Loucy (cell line): ENCODE measurements around the gene SLC15A5.

Experiments used
- CTCF ChIP-seq: fragments of 200-600 bp; sonication (generic); conservative IDR thresholded peaks from 2 replicates; pipeline ENCODE4 v1.5.1; 2014; ENCODE audit warnings: mild to moderate bottlenecking, antibody characterized with exemption, low read length
- EZH2phosphoT487 ChIP-seq: fragments of 200-600 bp; IDR thresholded peaks from 2 replicates; pipeline ENCODE4 v1.6.1; 2018; ENCODE audit warnings: antibody characterized with exemption, mild to moderate bottlenecking, moderate library complexity, borderline replicate concordance

- no peak for TF ChIP-seq CTCF
- no peak for TF ChIP-seq EZH2phosphoT487
Measured at GRCh38 chr12:16323638-16324037, 46.2 kb upstream of the SLC15A5 start.
